Activated CD4-positive, CD25-positive, alpha-beta regulatory T cell treated with anti-CD3 and anti-CD28 coated beads, Interleukin-2, amount 50 U/mL, for 24 hours (primary cell): Measurements from ENCODE around the gene RPS19.
A peak's percentile ranks its signal among the peaks of the same experiment; 100 is the strongest.
"Not testable (repeated sequence)": the region's sequence is repeated elsewhere in the genome, so short reads cannot be mapped to it uniquely, and the experiment has no call there.

Experiments
- ATAC-seq, 2 donors: fragments of 150-1000 bp; cut with Tn5 transposase; one replicate each; pipeline ENCODE4 v1.10.0; 2021; ENCODE audit warnings: mild to moderate bottlenecking in 1 of 2, moderate library complexity in 1 of 2

The RPS19 gene

GRCh38 chr19:41860419-41861115 lies 512 bp downstream of the RPS19 start:
- ATAC-seq: no peak

GRCh38 chr19:41861116-41861768 lies 1.2 kb downstream of the RPS19 start:
- no peak for ATAC-seq

- no peak for ATAC-seq
Observed at GRCh38 chr19:41861846-41862245, 1.8 kb downstream of the RPS19 start.

- ATAC-seq: no peak
Observed at GRCh38 chr19:41862445-41862986, 2.5 kb downstream of the RPS19 start.

GRCh38 chr19:41863209-41863931 lies 3.3 kb downstream of the RPS19 start:
- ATAC-seq: no peak

GRCh38 chr19:41864374-41864773 lies 4.3 kb downstream of the RPS19 start:
- ATAC-seq: no peak

- peak in 1 of 2 donors; percentile 8 for ATAC-seq
Observed at GRCh38 chr19:41866284-41866683, 6.2 kb downstream of the RPS19 start.

GRCh38 chr19:41868120-41868988 lies 8.3 kb downstream of the RPS19 start:
- no peak for ATAC-seq

- ATAC-seq: no peak
Observed at GRCh38 chr19:41868989-41869300, 8.9 kb downstream of the RPS19 start.

- no peak for ATAC-seq
Observed at GRCh38 chr19:41869374-41869955, 9.4 kb downstream of the RPS19 start.

GRCh38 chr19:41870401-41870873 lies 10.4 kb downstream of the RPS19 start:
- ATAC-seq: peak; percentile 14 to 18

- ATAC-seq: peak; percentile 61 to 66
Observed at GRCh38 chr19:41871573-41872383, 11.7 kb downstream of the RPS19 start.

- no peak for ATAC-seq
Observed at GRCh38 chr19:41872384-41872774, 12.3 kb downstream of the RPS19 start.

GRCh38 chr19:41872775-41873647 lies 13.0 kb downstream of the RPS19 start:
- peak in 1 of 2 donors; percentile 14 for ATAC-seq

GRCh38 chr19:41875973-41876372 lies 15.9 kb downstream of the RPS19 start:
- ATAC-seq: not testable (repeated sequence)

- peak; percentile 17 to 24 for ATAC-seq
Observed at GRCh38 chr19:41876847-41877832, 17.1 kb downstream of the RPS19 start, which contains the start of gene CD79A. TSS of gene CD79A (plus strand) at chr19:41877279. CDS start at chr19:41877305, 26 bp downstream.

- peak; percentile 11 to 14 for ATAC-seq
Observed at GRCh38 chr19:41877916-41878905, 18.2 kb downstream of the RPS19 start.
